Esophagus squamous epithelium (tissue), 5 donors: ENCODE measurements around the gene DPH6. TPM values are rescaled to one million over a fixed set of nuclear protein-coding genes. Genes with fewer than 3 reads are reported as not detected.
"Not testable (repeated sequence)": the region's sequence is repeated elsewhere in the genome, so short reads cannot be mapped to it uniquely, and the experiment has no call there.

ENCODE experiments used
- DNase-seq: peaks from one replicate; lab custom pipeline; 2025; lab: John Stamatoyannopoulos, UW
- H3K27ac ChIP-seq, 4 donors: fragments of 200-600 bp; sonication (generic); one replicate each; pipeline ENCODE4 v1.5.1; 2016 to 2019; ENCODE audit warnings: mild to moderate bottlenecking in 1 of 4
- H3K27me3 ChIP-seq, 4 donors: fragments of 200-600 bp; sonication (generic); 1 replicate in 3 of 4; 2 replicates in 1 of 4; pipeline versions ENCODE4 v1.5.1 to v1.6.0; 2017 to 2021; ENCODE audit warnings: antibody characterized with exemption in 1 of 4
- H3K36me3 ChIP-seq, 3 donors: fragments of 200-600 bp; sonication (generic); one replicate each; pipeline ENCODE4 v1.5.1; 2016 to 2019
- H3K4me1 ChIP-seq, 3 donors: fragments of 200-600 bp; sonication (generic); one replicate each; pipeline ENCODE4 v1.5.1; 2017 to 2019
- H3K4me3 ChIP-seq, 4 donors: fragments of 200-600 bp; sonication (generic); 1 replicate in 3 of 4; 2 replicates in 1 of 4; pipeline ENCODE4 v1.5.1; 2016 to 2019; ENCODE audit warnings: mild to moderate bottlenecking in 2 of 4, moderate library complexity in 1 of 4
- H3K9me3 ChIP-seq, 3 donors: fragments of 200-600 bp; sonication (generic); one replicate each; pipeline ENCODE4 v1.5.1; 2016 to 2019
- POLR2A ChIP-seq, 4 donors: fragments of 450-650 bp; IDR thresholded peaks; one replicate each; pipeline ENCODE4 v1.6.1; 2017; ENCODE audit warnings: antibody characterized with exemption in 4 of 4, mild to moderate bottlenecking in 4 of 4, moderate library complexity in 3 of 4
- WGBS, 2 donors: methylation state at CpG; one replicate each; pipeline ENCODE4 v1.1.5; 2018; 5-methylcytosine and 5-hydroxymethylcytosine counted together
- intact Hi-C: fragments of 100-400 bp; cut with DNase I; formaldehyde crosslinking; loops from one replicate; pipeline ENCODE4 v1.15.0; 2022
- total RNA-seq, 4 donors: library from RNA; depleted of rRNA; stranded (reverse); fragments of >200 nt; gene quantifications; one replicate each; pipeline ENCODE4 v1.1.0, GENCODE V29; 2016
- TF ChIP-seq, protein P1 (sequence below), 6 experiments: fragments of 450-650 bp in 4 of 6; fragments of 200-600 bp in 2 of 6; sonication (generic) in 2 of 6; IDR thresholded peaks; one replicate each; pipeline ENCODE4 v1.5.1; 2016 to 2019; ENCODE audit warnings: antibody characterized with exemption in 6 of 6, mild to moderate bottlenecking in 4 of 6, moderate library complexity in 4 of 6
- donor health status: DM: yes; HTN: yes; CAD: no.

Gene DPH6
- total RNA-seq: 10 to 100 TPM in 2 of 4 donors, 1 to 10 TPM in 2; 8.8 to 21.4 (median 11.2) TPM

DNA sequence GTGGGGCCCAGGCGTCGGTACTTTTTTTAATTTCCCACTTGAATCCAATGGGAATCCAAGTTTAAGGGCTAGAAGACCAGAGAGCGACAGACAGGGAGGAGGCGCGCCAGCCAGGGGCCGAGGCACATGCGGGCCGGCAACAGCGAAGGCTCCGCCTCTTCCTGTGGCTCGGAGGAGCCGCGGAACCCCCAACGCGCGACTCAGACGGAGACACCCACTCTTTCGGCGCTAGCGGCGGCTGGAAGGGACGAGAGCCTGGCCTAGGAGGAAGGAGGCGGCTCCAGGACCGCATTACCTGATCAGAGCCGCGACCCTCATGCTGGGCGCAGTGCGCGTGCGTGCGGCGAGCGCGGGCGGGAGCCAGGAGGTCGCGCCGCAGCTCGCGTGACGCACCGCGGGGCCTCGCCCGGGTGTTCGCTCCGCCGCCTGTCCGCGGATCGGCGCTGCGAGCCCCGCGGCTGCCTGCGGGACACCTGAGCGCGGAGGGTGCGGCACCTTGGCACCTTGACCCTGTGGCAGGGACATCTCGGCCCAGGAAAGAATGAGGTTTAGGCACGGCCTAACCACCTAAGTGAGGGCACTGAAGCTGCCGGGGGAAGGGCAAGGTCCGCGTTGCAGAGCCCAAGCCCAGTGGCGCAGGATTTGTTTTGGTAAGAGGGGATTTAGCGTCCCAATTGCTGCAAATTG lies at the start of gene DPH6:
TSS of gene DPH6 (minus strand) at position 342 of the 687 bp plus-strand sequence. CDS start at position 318, 24 bp downstream.
- H3K4me3 ChIP-seq: peak within 1 kb of the TSS; percentile 67 to 87 (median 79)
- intact Hi-C loops: no loop called here
- H3K9me3 ChIP-seq: no peaks in the 10 kb centered on the region
- H3K27me3 ChIP-seq: no peaks in the 10 kb centered on the region
- peak within 1 kb of the TSS; percentile 96 to 98 (median 98) for H3K27ac ChIP-seq
- no peaks in the 10 kb centered on the region for H3K36me3 ChIP-seq
- TF ChIP-seq POLR2A (IDR thresholded peaks at IDR 0.05): peak in 3 of 4 donors; percentile 25 to 68 (median 47)
- TF ChIP-seq, protein P1, sequence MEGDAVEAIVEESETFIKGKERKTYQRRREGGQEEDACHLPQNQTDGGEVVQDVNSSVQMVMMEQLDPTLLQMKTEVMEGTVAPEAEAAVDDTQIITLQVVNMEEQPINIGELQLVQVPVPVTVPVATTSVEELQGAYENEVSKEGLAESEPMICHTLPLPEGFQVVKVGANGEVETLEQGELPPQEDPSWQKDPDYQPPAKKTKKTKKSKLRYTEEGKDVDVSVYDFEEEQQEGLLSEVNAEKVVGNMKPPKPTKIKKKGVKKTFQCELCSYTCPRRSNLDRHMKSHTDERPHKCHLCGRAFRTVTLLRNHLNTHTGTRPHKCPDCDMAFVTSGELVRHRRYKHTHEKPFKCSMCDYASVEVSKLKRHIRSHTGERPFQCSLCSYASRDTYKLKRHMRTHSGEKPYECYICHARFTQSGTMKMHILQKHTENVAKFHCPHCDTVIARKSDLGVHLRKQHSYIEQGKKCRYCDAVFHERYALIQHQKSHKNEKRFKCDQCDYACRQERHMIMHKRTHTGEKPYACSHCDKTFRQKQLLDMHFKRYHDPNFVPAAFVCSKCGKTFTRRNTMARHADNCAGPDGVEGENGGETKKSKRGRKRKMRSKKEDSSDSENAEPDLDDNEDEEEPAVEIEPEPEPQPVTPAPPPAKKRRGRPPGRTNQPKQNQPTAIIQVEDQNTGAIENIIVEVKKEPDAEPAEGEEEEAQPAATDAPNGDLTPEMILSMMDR (IDR thresholded peaks at IDR 0.05): peak in 2 of 6 experiments; percentile 11 to 13
- DNase-seq: no peak
- H3K4me1 ChIP-seq: peaks cover 3 to 23% (median 11%) of the 10 kb centered on the region in 3 donors
- WGBS, 2 donors: 0% methylated on average over 3 to 14 of the region's 66 CpGs

- Histone ChIP-seq H3K36me3 (no peaks in the 10 kb centered on the region), H3K9me3 (no peaks in the 10 kb centered on the region), H3K27ac (no peak overlapping the region), H3K27me3 (no peaks in the 10 kb centered on the region), H3K4me1 (no peaks in the 10 kb centered on the region), H3K4me3 (no peak overlapping the region)
- DNase-seq: no peak
- 86 to 89% methylated on average over 1 of the region's 1 CpG for WGBS, 2 donors
- TF ChIP-seq POLR2A (IDR thresholded peaks at IDR 0.05): no peak
- TF ChIP-seq, protein P1 (IDR thresholded peaks at IDR 0.05): no peak
- intact Hi-C loops: no loop called here
Observed at GRCh38 chr15:35595656-35596055, 49.7 kb upstream of the DPH6 start.

DNA sequence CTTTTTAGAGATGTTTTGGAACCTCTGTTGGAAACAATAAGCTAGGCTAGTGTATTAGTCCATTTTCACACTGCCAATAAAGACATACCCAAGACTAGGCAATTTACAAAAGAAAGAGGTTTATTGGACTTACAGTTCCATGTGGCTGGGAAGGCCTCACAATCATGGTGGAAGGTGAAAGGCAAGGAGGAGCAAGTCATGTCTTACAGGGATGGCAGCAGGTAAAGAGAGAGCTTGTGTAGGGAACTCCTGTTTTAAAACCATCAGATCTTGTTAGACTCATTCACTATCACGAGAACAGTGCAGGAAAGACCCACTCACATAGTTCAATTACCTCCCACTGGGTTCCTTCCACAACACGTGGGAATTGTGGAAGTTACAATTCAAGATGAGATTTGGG lies 46.0 kb upstream of the DPH6 start:
- H3K4me1 ChIP-seq, H3K27ac ChIP-seq, H3K36me3 ChIP-seq, H3K9me3 ChIP-seq, H3K27me3 ChIP-seq, DNase-seq, H3K4me3 ChIP-seq, intact Hi-C loops: not testable (repeated sequence)
- WGBS, 2 donors: 75 to 88% methylated on average over 2 of the region's 2 CpGs

DNA sequence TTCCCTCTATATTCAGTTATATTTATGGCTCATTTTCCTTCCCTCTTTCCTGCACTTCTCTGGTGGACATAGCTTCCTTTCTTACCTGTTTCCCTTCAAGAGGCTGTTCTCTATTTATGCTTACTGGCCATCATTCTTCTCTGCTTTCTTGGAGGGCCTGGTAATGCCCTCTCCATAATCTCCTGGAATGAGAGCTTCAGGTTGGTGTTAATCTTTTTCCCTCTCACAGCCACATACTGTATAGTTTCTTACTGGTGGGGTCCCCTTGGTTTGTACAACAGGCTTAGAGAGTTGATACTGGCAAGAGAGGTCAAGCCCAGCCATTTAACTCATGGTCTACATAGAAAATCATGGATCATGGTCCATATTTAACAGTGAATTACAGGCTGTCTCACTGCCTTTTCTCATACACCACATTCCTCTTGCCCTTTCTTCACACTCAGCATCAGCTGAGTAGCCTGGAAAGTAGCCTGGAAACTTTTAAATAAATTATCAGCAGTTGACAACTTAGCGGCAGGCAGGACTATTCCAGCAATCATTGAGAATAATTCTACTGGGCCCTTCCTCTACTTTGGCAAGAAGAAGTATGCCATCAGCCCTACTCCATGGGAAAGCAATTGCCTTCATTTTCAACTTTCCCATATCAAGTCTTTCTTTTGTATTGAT lies 38.0 kb upstream of the DPH6 start:
- H3K36me3 ChIP-seq: no peaks in the 10 kb centered on the region
- 38 to 67% methylated on average over 1 of the region's 1 CpG for WGBS, 2 donors
- no peaks in the 10 kb centered on the region for H3K4me1 ChIP-seq
- peak overlapping the region in 2 of 4 donors; percentile 16 to 30 for H3K27ac ChIP-seq
- H3K27me3 ChIP-seq: no peaks in the 10 kb centered on the region
- DNase-seq: no peak
- H3K4me3 ChIP-seq: no peak overlapping the region
- no peak for TF ChIP-seq POLR2A (IDR thresholded peaks at IDR 0.05)
- TF ChIP-seq, protein P1 (IDR thresholded peaks at IDR 0.05): no peak
- no peaks in the 10 kb centered on the region for H3K9me3 ChIP-seq
- intact Hi-C loops: no loop called here

GRCh38 chr15:35580606-35581005 lies 34.6 kb upstream of the DPH6 start:
- H3K27me3 ChIP-seq: no peaks in the 10 kb centered on the region
- no peak for TF ChIP-seq POLR2A (IDR thresholded peaks at IDR 0.05)
- TF ChIP-seq, protein P1 (IDR thresholded peaks at IDR 0.05): no peak
- no peak overlapping the region for H3K27ac ChIP-seq
- no peaks in the 10 kb centered on the region for H3K9me3 ChIP-seq
- DNase-seq: no peak
- H3K4me3 ChIP-seq: no peak overlapping the region
- intact Hi-C loops: no loop called here
- WGBS, 2 donors: 83% methylated on average over 3 of the region's 3 CpGs
- H3K4me1 ChIP-seq: no peaks in the 10 kb centered on the region
- H3K36me3 ChIP-seq: no peaks in the 10 kb centered on the region
